Liver (tissue), 3 donors: ENCODE results near the gene HNRNPM.

ENCODE experiments used
- EGR1 ChIP-seq, 2 donors: IDR thresholded peaks; 2 replicates each; pipeline ENCODE4 v1.6.1; 2016 to 2018; ENCODE audit warnings: antibody characterized with exemption in 2 of 2, low read depth in 2 of 2
- TF ChIP-seq, protein P1 (sequence below): fragments of 150-350 bp; IDR thresholded peaks from 2 replicates; pipeline ENCODE4 v1.5.1; 2017; ENCODE audit warnings: improper control_type of control experiment, low read depth, low read length; ENCODE audit not compliant: missing input control
- TF ChIP-seq, protein P2 (sequence below): IDR thresholded peaks from 2 replicates; pipeline ENCODE4 v1.6.1; 2016; ENCODE audit warnings: antibody characterized with exemption
- donor health status: healthy.
- donor health status: healthy.

DNA sequence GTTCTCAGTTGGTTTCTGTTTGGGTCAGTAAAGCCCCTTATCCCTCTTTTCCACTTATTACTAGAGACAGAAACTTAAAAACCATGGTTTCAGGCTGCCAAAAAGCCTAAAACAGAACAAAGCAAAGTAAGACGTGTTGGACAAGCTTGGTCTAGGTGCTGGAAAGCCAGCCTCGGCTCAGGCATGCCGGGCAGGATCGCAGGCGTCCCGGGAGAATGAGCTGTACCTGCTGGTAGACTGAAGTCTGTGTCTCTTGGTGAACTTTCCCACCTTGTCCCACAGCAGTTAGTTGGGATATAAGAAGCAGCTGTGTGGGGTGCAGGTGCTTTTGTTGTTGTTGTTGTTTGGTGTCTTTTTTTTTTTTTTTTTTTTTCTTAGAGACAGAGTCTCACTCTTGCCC lies 36.8 kb downstream of the HNRNPM start:
- TF ChIP-seq EGR1 (IDR thresholded peaks at IDR 0.05; ENCODE audit: low read depth in 2 of 2): no peak
- TF ChIP-seq, protein P1, sequence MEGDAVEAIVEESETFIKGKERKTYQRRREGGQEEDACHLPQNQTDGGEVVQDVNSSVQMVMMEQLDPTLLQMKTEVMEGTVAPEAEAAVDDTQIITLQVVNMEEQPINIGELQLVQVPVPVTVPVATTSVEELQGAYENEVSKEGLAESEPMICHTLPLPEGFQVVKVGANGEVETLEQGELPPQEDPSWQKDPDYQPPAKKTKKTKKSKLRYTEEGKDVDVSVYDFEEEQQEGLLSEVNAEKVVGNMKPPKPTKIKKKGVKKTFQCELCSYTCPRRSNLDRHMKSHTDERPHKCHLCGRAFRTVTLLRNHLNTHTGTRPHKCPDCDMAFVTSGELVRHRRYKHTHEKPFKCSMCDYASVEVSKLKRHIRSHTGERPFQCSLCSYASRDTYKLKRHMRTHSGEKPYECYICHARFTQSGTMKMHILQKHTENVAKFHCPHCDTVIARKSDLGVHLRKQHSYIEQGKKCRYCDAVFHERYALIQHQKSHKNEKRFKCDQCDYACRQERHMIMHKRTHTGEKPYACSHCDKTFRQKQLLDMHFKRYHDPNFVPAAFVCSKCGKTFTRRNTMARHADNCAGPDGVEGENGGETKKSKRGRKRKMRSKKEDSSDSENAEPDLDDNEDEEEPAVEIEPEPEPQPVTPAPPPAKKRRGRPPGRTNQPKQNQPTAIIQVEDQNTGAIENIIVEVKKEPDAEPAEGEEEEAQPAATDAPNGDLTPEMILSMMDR: no peak
- TF ChIP-seq, protein P2, sequence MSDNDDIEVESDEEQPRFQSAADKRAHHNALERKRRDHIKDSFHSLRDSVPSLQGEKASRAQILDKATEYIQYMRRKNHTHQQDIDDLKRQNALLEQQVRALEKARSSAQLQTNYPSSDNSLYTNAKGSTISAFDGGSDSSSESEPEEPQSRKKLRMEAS: no peak
